Activated CD4-positive, alpha-beta T cell treated with anti-CD3 and anti-CD28 coated beads, Interleukin-2, Interleukin-6, amounts not matched to agents 100 ng/mL and 50 ng/mL, durations not matched to agents 16 hours and 8 hours (primary cell): ENCODE data around the gene PSME4.
"Not testable (repeated sequence)": the region's sequence is repeated elsewhere in the genome, so short reads cannot be mapped to it uniquely, and the experiment has no call there.

Experiments
- DNase-seq: peaks from one replicate; pipeline ENCODE4 v3.0.0-alpha.2; 2020

The PSME4 gene

DNA sequence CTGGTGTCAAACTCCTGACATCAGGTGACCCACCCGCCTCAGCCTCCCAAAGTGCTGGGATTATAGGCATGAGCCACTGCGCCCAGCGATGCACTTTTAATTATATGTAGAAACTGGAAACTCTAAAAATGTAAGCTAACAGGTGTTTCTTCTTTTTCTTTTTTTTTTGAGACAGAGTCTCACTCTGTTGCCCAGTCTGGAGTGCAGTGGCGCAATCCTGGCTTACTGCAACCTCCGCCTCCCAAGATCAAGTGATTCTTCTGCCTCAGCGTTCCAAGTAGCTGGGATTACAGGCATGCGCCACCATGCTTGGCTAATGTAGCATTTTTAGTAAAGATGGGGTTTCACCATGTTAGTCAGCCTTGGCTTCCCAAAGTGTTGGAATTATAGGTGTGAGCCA lies 129.1 kb downstream of the PSME4 start:
- DNase-seq, result not testable (repeated sequence)

DNA sequence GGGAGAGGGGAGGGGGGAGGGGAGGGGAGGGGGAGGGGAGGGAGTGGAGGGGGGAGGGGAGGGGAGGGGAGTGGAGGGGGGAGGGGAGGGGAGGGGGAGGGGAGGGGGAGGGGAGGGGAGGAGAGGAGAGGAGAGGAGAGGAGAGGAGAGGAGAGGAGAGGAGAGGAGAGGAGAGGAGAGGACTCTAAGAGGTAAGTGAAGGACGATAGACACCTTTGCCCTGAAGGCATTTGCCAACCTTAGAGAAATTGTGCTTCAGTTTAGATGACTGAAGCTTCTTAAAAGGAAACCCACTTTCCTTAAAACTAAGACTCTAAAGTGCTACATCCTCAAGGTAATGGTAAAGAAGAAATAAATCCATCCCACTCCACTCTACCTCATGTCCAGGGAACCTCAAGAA lies 130.2 kb downstream of the PSME4 start:
- no peak for DNase-seq

GRCh38 chr2:53829980-53830290 lies 140.9 kb downstream of the PSME4 start:
- not testable (repeated sequence) for DNase-seq

DNA sequence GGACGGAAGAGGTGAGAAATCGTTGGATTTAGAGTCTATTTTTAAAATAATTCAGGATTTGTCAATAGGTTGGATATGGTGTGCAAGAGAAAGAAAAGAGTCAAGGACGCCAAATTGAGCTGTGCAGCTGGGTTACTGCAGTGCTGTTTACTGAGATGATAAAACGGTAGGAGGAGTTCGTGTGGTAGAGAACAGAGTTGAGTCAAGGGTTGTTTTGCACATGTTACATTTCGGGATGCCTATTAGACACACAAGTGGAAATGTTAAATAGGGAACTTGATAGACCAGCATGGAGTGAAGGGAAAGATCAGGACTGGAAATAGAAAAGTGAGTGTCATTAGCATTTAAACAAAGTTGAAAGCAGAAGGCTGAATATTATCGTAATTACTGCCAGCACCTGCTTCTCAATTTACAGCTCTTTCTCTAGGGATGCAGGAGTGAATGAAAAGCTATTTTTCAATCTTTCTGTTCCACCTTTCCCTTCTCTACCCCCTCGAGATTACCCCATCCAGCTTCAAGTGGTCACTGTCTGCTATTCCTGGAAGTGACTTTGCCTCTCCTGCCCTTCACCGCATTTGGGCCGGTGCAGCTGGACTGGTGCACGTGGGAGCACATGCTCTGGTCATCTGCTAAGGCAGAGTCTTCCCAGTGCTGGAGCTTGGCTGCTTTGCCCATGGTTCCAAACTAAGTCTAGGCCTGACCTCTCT lies 141.4 kb downstream of the PSME4 start:
- DNase-seq, result no peak

DNA sequence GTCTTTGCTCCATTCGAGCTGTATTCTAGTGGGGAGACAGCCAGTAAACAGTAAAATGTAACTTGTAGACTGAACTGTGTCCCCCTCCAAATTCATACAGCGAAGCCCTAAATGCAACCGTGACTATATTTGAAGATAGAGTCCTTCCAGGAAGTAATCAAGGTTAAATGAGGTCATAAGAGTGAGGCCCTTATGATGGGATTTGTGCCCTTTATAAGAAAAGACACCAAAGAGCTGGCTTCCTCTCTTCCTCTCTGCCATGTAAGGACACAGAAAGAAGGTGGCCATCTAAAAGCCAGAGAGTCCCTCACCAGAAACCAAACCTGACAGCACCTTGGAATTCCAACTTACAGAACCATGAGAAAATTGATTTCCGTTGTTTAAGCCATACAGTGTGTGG lies 142.5 kb downstream of the PSME4 start:
- no peak for DNase-seq

GRCh38 chr2:53827398-53828175 lies 143.2 kb downstream of the PSME4 start:
- no peak for DNase-seq

- no peak for DNase-seq
These were observed 144.0 kb downstream of the PSME4 start for GRCh38 chr2:53826587-53827397.

GRCh38 chr2:53826030-53826410 lies 144.8 kb downstream of the PSME4 start:
- no peak for DNase-seq

DNA sequence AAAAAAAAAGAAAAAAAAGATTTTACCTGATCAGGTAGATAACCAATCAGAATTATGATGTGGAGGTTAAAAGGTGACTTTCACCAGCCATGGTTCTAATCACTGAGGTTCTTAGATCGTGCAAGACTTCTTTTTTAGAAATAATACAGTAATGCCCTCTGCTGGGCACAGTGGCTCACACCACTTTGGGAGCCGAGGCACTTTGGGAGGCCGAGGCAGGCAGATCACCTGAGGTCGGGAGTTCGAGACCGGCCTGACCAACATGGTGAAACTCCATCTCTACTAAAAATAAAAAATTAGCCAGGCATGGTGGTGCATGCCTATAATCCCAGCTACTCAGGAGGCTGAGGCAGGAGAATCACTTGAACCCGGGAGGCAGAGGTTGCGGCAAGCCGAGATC lies 147.2 kb downstream of the PSME4 start:
- peak; percentile 39 for DNase-seq

DNA sequence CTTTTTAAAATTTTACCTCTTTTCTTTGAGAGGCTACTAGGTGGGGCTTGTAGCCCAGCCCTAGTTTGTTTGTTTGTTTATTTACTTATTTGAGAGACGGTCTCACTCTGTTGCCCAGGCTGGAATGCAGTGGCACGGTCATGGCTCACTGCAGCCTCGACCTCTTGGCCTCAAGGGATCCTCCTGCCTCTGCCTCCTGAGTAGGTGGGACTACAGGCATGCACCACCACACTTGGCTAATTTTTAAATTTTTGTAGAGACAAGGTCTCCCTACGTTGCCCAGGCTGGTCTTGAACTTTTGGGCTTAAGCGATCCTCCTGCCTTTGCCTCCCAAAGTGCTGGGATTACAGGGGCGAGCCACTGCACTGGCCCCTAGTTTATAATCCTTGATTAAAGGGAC lies 149.0 kb downstream of the PSME4 start:
- no peak for DNase-seq

- no peak for DNase-seq
These were observed 150.1 kb downstream of the PSME4 start for GRCh38 chr2:53820711-53821110.

- no peak for DNase-seq
These were observed 150.7 kb downstream of the PSME4 start for GRCh38 chr2:53820048-53820447.

- no peak for DNase-seq
These were observed 151.2 kb downstream of the PSME4 start for GRCh38 chr2:53819634-53820033.

DNA sequence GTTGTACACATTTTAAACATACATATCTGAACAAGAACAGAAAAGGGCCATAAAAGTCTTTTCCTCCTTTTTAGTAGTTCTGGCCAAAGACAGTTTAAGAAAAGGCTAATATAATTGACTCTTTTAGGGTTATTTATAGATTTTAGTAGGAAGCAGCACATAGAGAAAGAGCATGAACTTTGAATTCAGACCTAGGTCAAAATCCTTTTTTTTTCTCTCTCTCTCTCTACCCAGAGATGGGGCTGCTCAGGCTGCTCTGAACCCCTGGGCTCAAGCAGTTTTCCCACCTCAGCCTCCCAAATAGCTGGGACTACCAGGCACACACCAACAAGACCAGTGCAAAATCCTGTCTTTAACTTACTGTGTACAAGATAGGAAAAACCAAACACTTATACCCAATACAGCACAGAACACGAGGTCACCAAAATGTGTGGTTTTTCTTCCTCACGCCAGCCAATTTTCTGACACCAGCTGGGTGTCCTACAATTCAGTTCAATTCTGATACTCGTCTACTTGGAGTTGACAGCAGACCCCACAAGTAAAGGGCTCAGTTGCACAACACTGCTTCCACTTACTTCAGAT lies 151.8 kb downstream of the PSME4 start:
- DNase-seq, result no peak
